Islet precursor cell (in vitro differentiated cells): ENCODE results near the gene KIAA1217.

Experiments used
- DNase-seq: peaks from one replicate; pipeline ENCODE4 v3.0.0-alpha.2; 2018

Gene KIAA1217

GRCh38 chr10:24209946-24210491, 1.1 kb downstream of the KIAA1217 start:
- peak; percentile 78 for DNase-seq

- no peak for DNase-seq
Observed at GRCh38 chr10:24210501-24210900, 1.6 kb downstream of the KIAA1217 start.

- no peak for DNase-seq
Observed at GRCh38 chr10:24213266-24213665, 4.3 kb downstream of the KIAA1217 start.

- no peak for DNase-seq
Observed at GRCh38 chr10:24213881-24214280, 4.9 kb downstream of the KIAA1217 start.

GRCh38 chr10:24214762-24215161, 5.8 kb downstream of the KIAA1217 start:
- DNase-seq = no peak

- DNase-seq = no peak
Observed at GRCh38 chr10:24215196-24215595, 6.3 kb downstream of the KIAA1217 start.

GRCh38 chr10:24215603-24216002, 6.7 kb downstream of the KIAA1217 start:
- no peak for DNase-seq

GRCh38 chr10:24219963-24220362, 11.0 kb downstream of the KIAA1217 start:
- DNase-seq = no peak

- DNase-seq = no peak
Observed at GRCh38 chr10:24223341-24223740, 14.4 kb downstream of the KIAA1217 start.

- DNase-seq = no peak
Observed at GRCh38 chr10:24223953-24224352, 15.0 kb downstream of the KIAA1217 start.

GRCh38 chr10:24228642-24229041, 19.7 kb downstream of the KIAA1217 start:
- DNase-seq = no peak

GRCh38 chr10:24229909-24230308, 21.0 kb downstream of the KIAA1217 start:
- no peak for DNase-seq

- DNase-seq = no peak
Observed at GRCh38 chr10:24231200-24231599, 22.3 kb downstream of the KIAA1217 start.

GRCh38 chr10:24234784-24235183, 25.8 kb downstream of the KIAA1217 start:
- no peak for DNase-seq

GRCh38 chr10:24235471-24235870, 26.5 kb downstream of the KIAA1217 start:
- peak; percentile 88 for DNase-seq

- peak; percentile 71 for DNase-seq
Observed at GRCh38 chr10:24237801-24238395, 29.0 kb downstream of the KIAA1217 start.

- DNase-seq = peak; percentile 88
Observed at GRCh38 chr10:24238519-24239247, 29.7 kb downstream of the KIAA1217 start.

GRCh38 chr10:24239289-24240040, 30.5 kb downstream of the KIAA1217 start:
- no peak for DNase-seq

- DNase-seq = peak; percentile 75
Observed at GRCh38 chr10:24240041-24240751, 31.3 kb downstream of the KIAA1217 start.

GRCh38 chr10:24241536-24242040, 32.6 kb downstream of the KIAA1217 start:
- DNase-seq = no peak

GRCh38 chr10:24242562-24242961, 33.6 kb downstream of the KIAA1217 start:
- DNase-seq = no peak

GRCh38 chr10:24246365-24246764, 37.4 kb downstream of the KIAA1217 start:
- DNase-seq = no peak

GRCh38 chr10:24247841-24248240, 38.9 kb downstream of the KIAA1217 start:
- peak; percentile 74 for DNase-seq
